GM12891 (cell line): ENCODE measurements around the gene EMID1.
"Not testable (repeated sequence)": the region's sequence is repeated elsewhere in the genome, so short reads cannot be mapped to it uniquely, and the experiment has no call there.

Experiments
- DNase-seq: peaks from one replicate; pipeline ENCODE4 v3.0.0; 2011; ENCODE audit warnings: low spot score; ENCODE audit not compliant: insufficient read length
- FAIRE-seq: peaks from 2 replicates; lab custom pipeline; 2011; peaks lifted over from hg19 to GRCh38; lab: Jason Lieb, UNC
- PAX5 ChIP-seq: IDR thresholded peaks from 2 replicates; pipeline ENCODE4 v1.6.1; 2011; ENCODE audit warnings: low read length, moderate library complexity, mild to moderate bottlenecking; ENCODE audit not compliant: insufficient read depth, severe bottlenecking
- POLR2A ChIP-seq: IDR thresholded peaks from 2 replicates; pipeline ENCODE4 v1.6.1; 2011; ENCODE audit warnings: low read depth, low read length, control low read depth
- POLR2AphosphoS5 ChIP-seq: IDR thresholded peaks from 2 replicates; pipeline ENCODE4 v1.6.1; 2011; ENCODE audit warnings: low read depth, low read length, control low read depth
- POU2F2 ChIP-seq: IDR thresholded peaks from 2 replicates; pipeline ENCODE4 v1.6.1; 2011; ENCODE audit warnings: low read depth, mild to moderate bottlenecking, control low read depth, low read length, moderate library complexity
- SPI1 ChIP-seq: IDR thresholded peaks from 2 replicates; pipeline ENCODE4 v1.6.1; 2011; ENCODE audit warnings: low read depth, low read length, control low read depth
- TAF1 ChIP-seq: IDR thresholded peaks from 2 replicates; pipeline ENCODE4 v1.6.1; 2011; ENCODE audit warnings: low read depth, low read length, control low read depth

Gene EMID1

DNA sequence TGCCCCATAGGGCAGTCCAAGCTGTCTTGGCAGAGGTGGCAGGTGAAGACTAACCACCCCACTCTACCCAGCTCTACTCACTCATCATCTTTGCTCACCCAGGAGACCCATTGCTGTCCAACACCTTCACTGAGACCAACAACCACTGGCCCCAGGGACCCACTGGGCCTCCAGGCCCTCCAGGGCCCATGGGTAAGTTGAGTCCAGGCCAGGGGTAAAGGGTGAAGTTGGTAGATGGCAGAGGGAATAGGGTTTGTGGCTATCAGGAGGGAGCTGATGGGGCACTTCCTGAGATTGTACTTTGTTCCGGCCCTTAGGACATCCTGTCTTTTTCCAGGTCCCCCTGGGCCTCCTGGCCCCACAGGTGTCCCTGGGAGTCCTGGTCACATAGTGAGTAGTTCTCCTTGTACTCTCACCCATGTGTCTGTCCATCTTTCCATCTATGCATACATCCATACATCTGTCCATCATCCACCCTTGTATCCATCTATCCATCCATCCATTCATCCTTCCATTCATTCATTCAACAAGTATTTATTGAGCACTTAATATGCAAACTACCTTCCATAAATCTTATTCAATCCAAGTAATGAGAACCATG is 27.7 kb downstream of the EMID1 start:
- DNase-seq (no peak), FAIRE-seq (peak; percentile 45)
- TF ChIP-seq POLR2A: no peak
- no peak for TF ChIP-seq TAF1
- TF ChIP-seq POU2F2: no peak
- TF ChIP-seq SPI1: no peak
- TF ChIP-seq POLR2AphosphoS5: no peak
- TF ChIP-seq PAX5: no peak

DNA sequence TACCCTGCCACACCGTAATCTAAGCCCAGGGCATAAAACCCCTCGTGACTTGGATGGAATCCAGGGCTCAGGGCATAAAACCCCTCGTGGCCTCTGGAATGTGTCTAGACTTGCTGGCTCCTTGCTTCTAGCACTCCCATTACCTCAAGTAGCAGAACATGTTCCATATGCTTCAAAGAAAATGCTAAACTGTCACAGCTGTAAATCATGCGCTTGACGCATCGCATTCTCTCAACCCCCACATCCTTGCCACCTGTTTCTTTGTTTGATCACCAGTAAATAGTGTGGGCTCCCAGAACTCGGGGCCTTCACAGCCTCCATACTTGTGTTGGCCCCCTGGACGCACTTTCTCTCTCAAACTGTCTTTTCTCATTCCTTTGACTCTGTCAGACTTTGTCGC is 34.8 kb downstream of the EMID1 start:
- not testable (repeated sequence) for DNase-seq, FAIRE-seq

DNA sequence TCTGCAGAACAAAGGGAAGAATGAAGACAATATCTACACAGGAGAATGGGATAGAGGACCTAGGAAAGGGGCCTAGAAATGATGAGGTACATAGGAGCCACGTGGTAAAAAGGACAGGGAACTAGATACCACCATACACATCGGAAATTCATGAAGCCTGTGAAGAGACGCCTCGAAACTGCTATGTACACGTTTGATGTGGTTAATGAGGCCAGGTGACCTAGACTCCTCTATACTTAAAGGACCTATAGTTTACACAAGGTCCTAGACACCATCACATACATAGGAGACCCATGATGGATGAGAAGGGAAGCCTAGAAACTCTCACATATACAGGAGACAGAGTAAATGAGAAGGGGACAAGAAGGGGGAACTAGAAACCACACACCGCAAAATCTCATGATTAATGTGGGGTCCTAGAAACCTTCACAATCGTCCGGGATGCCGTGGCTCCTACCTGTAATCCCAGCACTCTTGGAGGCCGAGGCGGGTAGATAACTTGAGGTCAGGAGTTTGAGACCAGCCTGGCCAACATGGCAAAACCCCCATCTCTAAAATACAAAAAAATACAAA is 38.3 kb downstream of the EMID1 start:
- FAIRE-seq (no peak), DNase-seq (no peak)
- TF ChIP-seq TAF1: no peak
- no peak for TF ChIP-seq PAX5
- TF ChIP-seq POLR2A: no peak
- TF ChIP-seq POLR2AphosphoS5: no peak
- no peak for TF ChIP-seq POU2F2

DNA sequence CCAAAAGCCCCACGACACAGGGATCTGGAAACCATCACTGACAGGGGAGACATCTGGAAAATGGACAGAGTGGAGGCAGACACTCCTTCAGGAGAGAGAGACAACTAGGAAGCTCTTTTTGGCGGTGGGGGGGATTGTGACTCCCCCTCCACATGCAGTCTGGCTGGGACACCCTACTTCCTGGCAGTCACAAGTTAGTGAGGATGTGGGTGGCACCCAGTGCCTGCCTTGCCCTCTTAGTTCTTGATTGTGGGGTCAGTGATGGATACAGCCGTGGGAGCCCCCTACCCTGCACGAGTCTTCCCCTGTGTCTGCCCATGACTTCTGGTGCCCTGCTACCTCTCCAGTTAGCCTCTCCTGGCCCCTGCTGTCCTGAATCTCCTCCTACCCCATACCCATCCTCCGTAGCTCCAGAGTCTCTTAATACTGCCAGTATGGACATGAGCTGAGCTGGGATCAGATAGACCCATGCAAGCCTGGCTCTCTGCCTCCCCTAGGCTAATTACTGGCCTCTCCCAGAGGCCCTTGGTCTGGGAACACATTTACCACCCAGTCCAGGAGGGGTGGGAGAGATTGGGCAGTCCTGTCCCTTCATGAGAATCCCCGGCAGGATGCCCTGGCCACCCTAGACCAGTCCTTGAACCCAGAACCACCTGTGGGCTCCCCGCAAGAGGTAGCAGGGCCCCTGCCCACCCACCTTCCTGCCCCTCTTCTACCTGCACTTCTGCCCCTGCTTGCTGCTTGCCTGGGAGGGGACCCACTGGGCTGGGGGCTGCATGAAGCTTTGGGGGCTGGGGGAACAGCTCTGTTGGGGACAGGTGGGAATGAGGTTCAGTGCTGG is 39.3 kb downstream of the EMID1 start:
- TF ChIP-seq POLR2A (no peak), TAF1 (no peak), PAX5 (no peak), SPI1 (no peak), POLR2AphosphoS5 (no peak), POU2F2 (no peak)
- DNase-seq (peak; percentile 9), FAIRE-seq (no peak)

DNA sequence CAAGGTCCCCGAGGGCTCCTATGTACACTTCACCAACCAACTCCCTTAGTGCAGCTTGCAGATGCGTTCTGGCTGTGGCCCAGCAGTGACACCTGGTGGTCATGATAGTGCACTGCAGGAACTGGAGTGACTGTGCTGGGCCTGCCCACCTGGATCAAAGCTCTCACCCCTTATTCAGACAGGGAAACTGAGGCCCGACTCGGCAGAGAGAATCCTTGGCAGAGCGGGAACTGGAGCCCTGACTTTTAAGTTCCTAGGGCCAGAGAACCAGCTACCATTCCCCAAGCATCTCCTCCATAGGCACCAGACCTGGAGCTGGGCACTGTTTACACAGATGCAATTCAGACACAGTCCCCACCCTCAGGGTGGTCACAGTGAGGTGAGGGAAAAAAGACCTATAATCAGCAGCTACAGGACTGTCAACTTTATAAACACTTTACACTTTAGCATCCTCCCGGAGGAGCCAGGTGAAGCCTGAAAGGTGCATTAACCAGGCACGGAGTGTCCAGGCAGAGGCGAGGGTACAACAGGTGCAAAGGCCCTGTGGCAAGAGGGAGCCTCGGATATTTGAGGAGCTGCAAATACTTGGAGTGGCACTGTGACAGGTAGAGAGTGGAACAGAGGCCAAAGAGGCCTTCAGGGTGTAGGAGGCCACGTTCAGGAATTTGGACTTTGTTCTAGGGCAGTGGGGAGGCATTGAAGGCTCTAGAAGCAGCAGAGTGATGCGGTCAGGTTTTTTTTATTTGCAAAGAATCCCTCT is 40.1 kb downstream of the EMID1 start:
- peak; percentile 64 for DNase-seq
- no peak for TF ChIP-seq POLR2A
- no peak for TF ChIP-seq TAF1
- no peak for TF ChIP-seq POU2F2
- TF ChIP-seq SPI1: no peak
- no peak for TF ChIP-seq PAX5
- no peak for TF ChIP-seq POLR2AphosphoS5
- peak; percentile 100 for FAIRE-seq

DNA sequence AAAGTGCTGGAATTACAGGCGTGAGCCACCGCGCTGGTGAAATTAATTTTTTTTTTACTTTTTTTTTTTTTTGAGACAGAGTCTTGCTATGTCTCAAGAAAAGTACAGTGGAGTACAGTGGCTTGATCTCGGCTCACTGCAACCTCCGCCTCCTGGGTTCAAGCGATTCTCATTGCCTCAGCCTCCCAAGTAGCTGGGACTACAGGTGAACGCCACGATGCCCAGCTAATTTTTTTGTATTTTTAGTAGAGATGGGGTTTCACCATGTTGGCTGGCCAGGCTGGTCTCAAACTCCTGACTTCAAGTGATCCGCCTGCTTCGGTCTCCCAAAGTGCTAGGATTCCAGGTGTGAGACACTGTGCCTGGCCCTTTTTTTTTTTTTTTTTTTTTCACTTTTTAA is 42.2 kb downstream of the EMID1 start:
- not testable (repeated sequence) for FAIRE-seq, DNase-seq

DNA sequence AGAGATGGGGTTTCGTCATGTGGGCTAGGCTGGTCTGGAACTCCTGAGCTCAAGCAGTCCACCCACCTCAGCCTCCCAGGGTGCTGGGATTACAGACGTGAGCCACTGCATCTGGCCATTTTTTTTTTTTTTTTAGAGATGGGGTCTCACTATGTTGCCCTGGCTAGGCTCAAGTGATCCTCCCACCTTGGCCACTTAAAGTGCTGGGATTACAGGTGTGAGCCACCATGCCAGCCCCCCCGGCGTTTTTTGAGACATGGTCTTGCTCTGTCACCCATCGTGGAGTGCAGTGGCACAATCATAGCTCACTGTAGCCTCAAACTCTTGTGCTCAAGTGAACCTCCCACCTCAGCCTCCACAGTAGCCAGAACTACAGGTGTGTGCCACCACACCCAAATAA is 45.6 kb downstream of the EMID1 start:
- FAIRE-seq: no peak
- no peak for DNase-seq
- TF ChIP-seq TAF1: no peak
- TF ChIP-seq POLR2A: no peak
- TF ChIP-seq SPI1: no peak
- TF ChIP-seq PAX5: no peak
- no peak for TF ChIP-seq POLR2AphosphoS5
- no peak for TF ChIP-seq POU2F2

DNA sequence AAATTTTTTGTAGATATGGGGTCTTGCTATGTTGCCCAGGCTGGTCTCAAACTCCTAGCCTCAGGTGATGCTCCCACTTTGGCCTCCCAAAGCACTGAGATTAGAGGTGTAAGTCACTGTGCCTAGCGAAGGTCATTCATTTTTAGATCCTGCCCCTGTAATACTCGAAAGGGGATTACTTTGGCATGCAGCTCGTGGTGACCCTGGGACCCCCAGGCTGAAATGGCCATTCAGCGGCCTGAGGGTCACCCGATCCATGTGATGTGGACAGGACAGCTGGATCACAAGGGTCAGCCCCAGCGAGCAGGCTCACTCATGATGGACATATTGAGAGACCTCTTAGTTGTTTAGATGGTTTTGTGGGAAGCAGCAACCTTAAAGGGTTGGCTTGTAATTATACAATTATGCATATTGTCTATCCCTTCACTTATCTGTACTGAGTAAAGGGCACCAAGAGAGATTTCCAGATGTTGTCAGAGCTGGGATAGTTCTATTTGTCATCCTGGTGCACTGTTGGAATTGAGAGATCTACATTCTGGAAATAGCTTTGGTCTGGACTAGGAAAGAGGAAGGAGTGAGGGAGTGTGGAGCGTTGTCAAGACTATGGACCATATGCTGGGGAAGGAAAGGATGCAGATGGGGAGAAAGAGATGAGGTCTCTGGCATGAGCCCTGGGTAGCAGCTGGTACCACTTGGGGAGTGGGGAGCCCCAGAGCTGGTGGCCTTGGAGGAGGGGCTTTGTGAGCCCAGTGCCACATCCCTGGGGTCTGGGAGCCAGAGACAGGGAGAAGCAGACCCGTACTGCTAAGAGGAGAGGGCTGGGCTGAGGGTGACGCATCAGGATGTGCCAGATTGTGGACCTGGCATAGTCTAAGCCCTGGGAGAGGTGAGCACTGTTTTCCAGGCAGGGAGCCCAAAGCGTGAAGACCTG is 46.5 kb downstream of the EMID1 start:
- no peak for TF ChIP-seq SPI1
- TF ChIP-seq TAF1: no peak
- no peak for TF ChIP-seq PAX5
- TF ChIP-seq POLR2AphosphoS5: no peak
- TF ChIP-seq POLR2A: no peak
- TF ChIP-seq POU2F2: no peak
- no peak for FAIRE-seq
- DNase-seq: no peak

DNA sequence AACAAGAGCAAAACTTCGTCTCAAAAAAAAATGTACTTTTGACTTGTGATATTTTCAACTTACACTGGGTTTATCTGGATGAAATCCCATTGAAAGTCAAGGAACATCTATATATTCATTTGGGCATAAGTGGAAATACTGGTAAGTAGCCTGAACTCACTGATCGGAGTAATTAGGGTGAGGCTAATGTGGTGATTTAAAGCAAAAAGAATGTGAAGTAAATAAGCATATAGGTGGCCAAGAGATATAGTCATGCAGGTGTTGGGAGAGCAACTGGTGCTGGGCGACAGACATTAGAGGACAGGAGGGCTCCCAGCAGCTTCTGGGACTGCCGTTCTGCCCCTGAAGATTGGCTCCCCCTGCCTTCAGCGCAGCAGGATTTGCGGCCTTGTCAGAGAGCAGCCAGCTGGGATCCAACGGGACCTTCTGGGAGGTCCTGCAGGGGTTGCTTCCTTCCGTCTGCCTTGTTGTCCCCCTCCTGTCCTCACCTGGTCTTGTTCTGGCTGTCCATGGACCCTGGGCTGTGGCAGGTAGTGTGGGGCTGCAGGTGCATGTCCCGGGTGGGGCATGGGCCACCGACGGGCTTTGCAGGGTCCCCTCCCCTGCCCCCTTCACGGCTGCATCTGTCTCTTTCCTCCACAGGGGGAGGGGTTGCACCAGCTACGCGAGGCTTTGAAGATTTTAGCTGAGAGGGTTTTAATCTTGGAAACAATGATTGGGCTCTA is 48.0 kb downstream of the EMID1 start:
- no peak for DNase-seq
- TF ChIP-seq POLR2AphosphoS5 (no peak), SPI1 (no peak), POLR2A (no peak), PAX5 (no peak), POU2F2 (no peak), TAF1 (no peak)
- no peak for FAIRE-seq

DNA sequence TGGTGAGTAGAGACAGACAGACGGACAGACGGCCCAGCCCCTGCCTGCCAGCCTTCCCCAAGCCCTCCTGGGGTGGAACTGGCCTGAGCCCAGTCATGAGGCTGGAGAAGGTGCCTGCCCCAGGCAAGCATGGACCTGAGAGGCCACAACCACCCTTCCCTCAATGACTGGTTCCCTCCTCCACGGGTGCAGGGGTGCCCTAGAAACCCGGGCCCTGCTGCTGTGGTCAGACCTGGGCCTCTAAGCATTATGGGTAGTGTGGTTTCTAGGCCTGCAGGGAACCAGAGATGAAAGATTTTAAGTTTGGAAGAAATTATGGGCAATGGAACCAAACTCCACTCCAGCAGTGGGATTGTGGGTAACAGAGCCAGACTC is 48.6 kb downstream of the EMID1 start:
- no peak for DNase-seq
- FAIRE-seq: no peak
- TF ChIP-seq TAF1 (no peak), POLR2AphosphoS5 (no peak), POU2F2 (no peak), PAX5 (no peak), POLR2A (no peak), SPI1 (no peak)
